Natural killer cell (primary cell): ENCODE measurements around the gene ARL14EPL. TPM values are rescaled to one million over a fixed set of nuclear protein-coding genes. Genes with fewer than 3 reads are reported as not detected.
A peak's percentile ranks its signal among the peaks of the same experiment; 100 is the strongest.

Experiments used
- ATAC-seq, 3 donors: fragments of 150-1000 bp in 2 of 3; fragments of 200-7000 bp in 1 of 3; cut with Tn5 transposase; 1 replicate in 1 of 3; 2 replicates in 2 of 3; pipeline ENCODE4 v1.10.0; 2021; ENCODE audit warnings: mild to moderate bottlenecking in 2 of 3, moderate library complexity in 2 of 3
- DNase-seq, 2 donors: peaks; one replicate each; pipeline versions ENCODE4 v3.0.0 to v3.0.0-alpha.2; 2013 to 2021; ENCODE audit warnings: mixed read lengths in 1 of 2
- H3K27ac ChIP-seq: one replicate; pipeline ENCODE4 v1.5.1; 2013; ENCODE audit warnings: mild to moderate bottlenecking, low read length
- H3K27me3 ChIP-seq: one replicate; pipeline ENCODE4 v1.6.1; 2013; ENCODE audit warnings: low read length; ENCODE audit not compliant: control insufficient read depth, insufficient read depth
- H3K36me3 ChIP-seq: one replicate; pipeline ENCODE4 v1.6.1; 2013; ENCODE audit warnings: low read length; ENCODE audit not compliant: control insufficient read depth, insufficient read depth
- H3K4me1 ChIP-seq: one replicate; pipeline ENCODE4 v1.6.1; 2013; ENCODE audit warnings: low read length; ENCODE audit not compliant: control insufficient read depth, insufficient read depth
- H3K4me3 ChIP-seq: one replicate; pipeline ENCODE4 v1.5.1; 2013; ENCODE audit warnings: low read length
- H3K9me3 ChIP-seq: one replicate; pipeline ENCODE4 v1.6.1; 2013; ENCODE audit warnings: low read length; ENCODE audit not compliant: control insufficient read depth, insufficient read depth
- H3K27ac Mint-ChIP-seq, 2 donors: one replicate each; pipeline ENCODE4 v1.8.0; 2022; ENCODE audit warnings: mild to moderate bottlenecking in 2 of 2, mixed read lengths in 2 of 2, moderate library complexity in 1 of 2
- H3K27me3 Mint-ChIP-seq, 2 donors: one replicate each; pipeline ENCODE4 v1.8.0; 2022; ENCODE audit warnings: low read depth in 2 of 2, mixed read lengths in 2 of 2
- H3K36me3 Mint-ChIP-seq: one replicate; pipeline ENCODE4 v1.8.0; 2022; ENCODE audit warnings: mixed read lengths
- H3K4me1 Mint-ChIP-seq, 2 donors: one replicate each; pipeline ENCODE4 v1.8.0; 2022; ENCODE audit warnings: mixed read lengths in 2 of 2
- H3K4me3 Mint-ChIP-seq: one replicate; pipeline ENCODE4 v1.8.0; 2022; ENCODE audit warnings: mild to moderate bottlenecking, moderate library complexity, mixed read lengths
- H3K9me3 Mint-ChIP-seq, 2 donors: one replicate each; pipeline ENCODE4 v1.8.0; 2022; ENCODE audit warnings: mixed read lengths in 2 of 2
- CTCF ChIP-seq: fragments of 200-600 bp; IDR thresholded peaks from one replicate; pipeline ENCODE4 v1.8.0; 2022; ENCODE audit warnings: antibody characterized with exemption
- WGBS: methylation state at CpG from one replicate; pipeline ENCODE4 v1.1.7; 2013; ENCODE audit warnings: missing lambda C conversion rate; ENCODE audit not compliant: insufficient coverage; 5-methylcytosine and 5-hydroxymethylcytosine counted together
- intact Hi-C: fragments of 100-400 bp; cut with micrococcal nuclease; formaldehyde crosslinking; loops from one replicate; pipeline ENCODE4 v1.14.2; 2022
- total RNA-seq, 4 donors: library from RNA; stranded (reverse); fragments of 120-200 nt in 1 of 4; gene quantifications; one replicate each; pipeline versions ENCODE4 v1.2.3 to v1.2.4, GENCODE V29; 2013 to 2022

ARL14EPL gene
- total RNA-seq, 3 donors from 2014 or later (not counting 1 experiment from before 2014, with no cell fraction given): not detected

- Histone ChIP-seq H3K4me3 (no peak overlapping the region), H3K27me3 (no peaks in the 10 kb centered on the region), H3K9me3 (no peaks in the 10 kb centered on the region), H3K4me1 (no peaks in the 10 kb centered on the region), H3K27ac (no peak overlapping the region), H3K36me3 (no peaks in the 10 kb centered on the region)
- ATAC-seq: peak in 1 of 3 donors; percentile 24
- H3K4me1 Mint-ChIP-seq: peaks cover 14 to 20% of the 10 kb centered on the region in 2 donors
- no peak overlapping the region for H3K27ac Mint-ChIP-seq
- no peaks in the 10 kb centered on the region for H3K36me3 Mint-ChIP-seq
- no peak for TF ChIP-seq CTCF
- 17% methylated on average over 1 of the region's 1 CpG for WGBS
- H3K9me3 Mint-ChIP-seq: no peaks in the 10 kb centered on the region
- peaks cover 21 to 34% of the 10 kb centered on the region in 2 donors for H3K27me3 Mint-ChIP-seq
- no peak for DNase-seq
- intact Hi-C loops: no loop called here
- no peak overlapping the region for H3K4me3 Mint-ChIP-seq
Observed at GRCh38 chr5:116076496-116076895, 44.2 kb downstream of the ARL14EPL start.

GRCh38 chr5:116078199-116078598, 45.9 kb downstream of the ARL14EPL start:
- H3K36me3 ChIP-seq: no peaks in the 10 kb centered on the region
- no peaks in the 10 kb centered on the region for H3K9me3 Mint-ChIP-seq
- TF ChIP-seq CTCF: no peak
- no peaks in the 10 kb centered on the region for H3K4me1 ChIP-seq
- peaks cover 16 to 23% of the 10 kb centered on the region in 2 donors for H3K27me3 Mint-ChIP-seq
- no peak overlapping the region for H3K27ac ChIP-seq
- H3K27ac Mint-ChIP-seq: no peak overlapping the region
- DNase-seq: no peak
- H3K4me1 Mint-ChIP-seq: peaks cover 21% of the 10 kb centered on the region in 2 donors
- H3K9me3 ChIP-seq: no peaks in the 10 kb centered on the region
- intact Hi-C loops: no loop called here
- no peaks in the 10 kb centered on the region for H3K36me3 Mint-ChIP-seq
- no peak for ATAC-seq
- H3K27me3 ChIP-seq: no peaks in the 10 kb centered on the region
- no peak overlapping the region for H3K4me3 Mint-ChIP-seq
- no peak overlapping the region for H3K4me3 ChIP-seq
- 94% methylated on average over 5 of the region's 5 CpGs for WGBS

DNA sequence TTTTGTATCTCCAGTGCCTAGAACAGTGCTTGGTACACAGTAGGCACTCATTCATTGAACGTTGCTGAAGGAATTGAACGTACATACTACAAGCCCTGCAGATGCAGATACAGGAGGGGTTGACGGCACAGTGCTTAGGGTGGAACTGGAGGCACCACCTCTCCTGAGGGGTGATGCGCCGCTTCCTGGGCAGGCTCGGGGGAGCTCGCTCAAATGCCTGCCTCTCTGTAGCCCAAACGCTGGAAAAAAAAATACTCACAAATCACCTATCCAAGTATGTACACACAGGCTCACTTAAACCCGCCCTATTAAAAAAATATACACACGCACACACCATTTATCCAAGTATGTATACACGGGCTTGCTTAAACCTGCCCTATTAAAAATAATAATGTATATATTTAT, 52.0 kb downstream of the ARL14EPL start:
- Histone ChIP-seq H3K27ac (peak overlapping the region; percentile 99), H3K4me3 (peak overlapping the region; percentile 97), H3K36me3 (peaks cover 5% of the 10 kb centered on the region), H3K4me1 (peaks cover 15% of the 10 kb centered on the region), H3K27me3 (no peaks in the 10 kb centered on the region), H3K9me3 (no peaks in the 10 kb centered on the region)
- peak overlapping the region; percentile 93 for H3K4me3 Mint-ChIP-seq
- H3K36me3 Mint-ChIP-seq: no peaks in the 10 kb centered on the region
- intact Hi-C loops: no loop called here
- peak in 1 of 2 donors; percentile 56 for DNase-seq
- H3K27me3 Mint-ChIP-seq: no peaks in the 10 kb centered on the region
- peaks cover 29 to 36% of the 10 kb centered on the region in 2 donors for H3K4me1 Mint-ChIP-seq
- ATAC-seq: peak in 2 of 3 donors; percentile 4 to 18
- no peak for TF ChIP-seq CTCF
- H3K9me3 Mint-ChIP-seq: no peaks in the 10 kb centered on the region
- H3K27ac Mint-ChIP-seq: peak overlapping the region; percentile 90 to 95
- WGBS: 15% methylated on average over 8 of the region's 11 CpGs
